ENCODE results near the gene CRACR2A. TPM values are rescaled to one million over a fixed set of nuclear protein-coding genes. Genes with fewer than 3 reads are reported as not detected.

CRACR2A gene
- total RNA-seq, 1 donor: 16.3 TPM

GRCh38 chr12:3686463-3686862 lies 66.4 kb downstream of the CRACR2A start:
- Histone ChIP-seq H3K4me1 (ENCODE audit: insufficient read depth, low read length) (no peaks in the 10 kb centered on the region), H2AFZ (ENCODE audit: low read length) (no peak overlapping the region), H4K20me1 (ENCODE audit: insufficient read depth, low read length) (no peaks in the 10 kb centered on the region), H3K4me2 (ENCODE audit: insufficient read depth, low read length) (no peak overlapping the region), H3K27ac (ENCODE audit: low read depth, low read length) (no peak overlapping the region), H3K36me3 (ENCODE audit: insufficient read depth, low read length) (no peaks in the 10 kb centered on the region), H3K4me3 (ENCODE audit: insufficient read depth, low read length) (no peak overlapping the region), H3K79me2 (ENCODE audit: insufficient read depth, low read length) (no peaks in the 10 kb centered on the region), H3K9me3 (ENCODE audit: low read depth, low read length) (no peaks in the 10 kb centered on the region), H3K27me3 (ENCODE audit: insufficient read depth, low read length) (no peaks in the 10 kb centered on the region)
- no peak for TF ChIP-seq CTCF (IDR thresholded peaks at IDR 0.05; ENCODE audit: extremely low read depth, low read depth, low read length)
- no peak for DNase-seq (ENCODE audit: insufficient read length, low spot score, missing footprints)

- no peak for TF ChIP-seq CTCF (IDR thresholded peaks at IDR 0.05; ENCODE audit: extremely low read depth, low read depth, low read length)
- Histone ChIP-seq H3K9me3 (ENCODE audit: low read depth, low read length) (no peaks in the 10 kb centered on the region), H3K27me3 (ENCODE audit: insufficient read depth, low read length) (no peaks in the 10 kb centered on the region)
These were observed 67.1 kb downstream of the CRACR2A start for GRCh38 chr12:3685830-3686229.

GRCh38 chr12:3684449-3685051 lies 68.4 kb downstream of the CRACR2A start:
- no peak for DNase-seq (ENCODE audit: insufficient read length, low spot score, missing footprints)
- no peaks in the 10 kb centered on the region for H3K36me3 ChIP-seq (ENCODE audit: insufficient read depth, low read length)
- no peak overlapping the region for H3K4me2 ChIP-seq (ENCODE audit: insufficient read depth, low read length)
- H2AFZ ChIP-seq (ENCODE audit: low read length): no peak overlapping the region
- no peak for TF ChIP-seq CTCF (IDR thresholded peaks at IDR 0.05; ENCODE audit: extremely low read depth, low read depth, low read length)
- H3K27ac ChIP-seq (ENCODE audit: low read depth, low read length): no peak overlapping the region
- H3K9me3 ChIP-seq (ENCODE audit: low read depth, low read length): no peaks in the 10 kb centered on the region
- no peaks in the 10 kb centered on the region for H3K27me3 ChIP-seq (ENCODE audit: insufficient read depth, low read length)
- H3K79me2 ChIP-seq (ENCODE audit: insufficient read depth, low read length): no peaks in the 10 kb centered on the region
- H3K4me3 ChIP-seq (ENCODE audit: insufficient read depth, low read length): no peak overlapping the region
- no peaks in the 10 kb centered on the region for H3K4me1 ChIP-seq (ENCODE audit: insufficient read depth, low read length)
- no peaks in the 10 kb centered on the region for H4K20me1 ChIP-seq (ENCODE audit: insufficient read depth, low read length)

More at GRCh38 chr12:3685830-3686229, 67.1 kb downstream of the CRACR2A start:
- no peak for DNase-seq (ENCODE audit: insufficient read length, low spot score, missing footprints)
- H2AFZ ChIP-seq (ENCODE audit: low read length): no peak overlapping the region
- no peaks in the 10 kb centered on the region for H3K36me3 ChIP-seq (ENCODE audit: insufficient read depth, low read length)
- H3K79me2 ChIP-seq (ENCODE audit: insufficient read depth, low read length): no peaks in the 10 kb centered on the region
- H3K4me3 ChIP-seq (ENCODE audit: insufficient read depth, low read length): no peak overlapping the region
- no peaks in the 10 kb centered on the region for H3K4me1 ChIP-seq (ENCODE audit: insufficient read depth, low read length)
- H4K20me1 ChIP-seq (ENCODE audit: insufficient read depth, low read length): no peaks in the 10 kb centered on the region
- H3K4me2 ChIP-seq (ENCODE audit: insufficient read depth, low read length): no peak overlapping the region
- no peak overlapping the region for H3K27ac ChIP-seq (ENCODE audit: low read depth, low read length)

GRCh38 chr12:3683670-3684069 lies 69.2 kb downstream of the CRACR2A start:
- no peak overlapping the region for H3K27ac ChIP-seq (ENCODE audit: low read depth, low read length)
- no peak overlapping the region for H3K4me2 ChIP-seq (ENCODE audit: insufficient read depth, low read length)
- no peak overlapping the region for H2AFZ ChIP-seq (ENCODE audit: low read length)
- no peaks in the 10 kb centered on the region for H3K9me3 ChIP-seq (ENCODE audit: low read depth, low read length)
- no peaks in the 10 kb centered on the region for H3K79me2 ChIP-seq (ENCODE audit: insufficient read depth, low read length)
- no peaks in the 10 kb centered on the region for H4K20me1 ChIP-seq (ENCODE audit: insufficient read depth, low read length)
- H3K4me1 ChIP-seq (ENCODE audit: insufficient read depth, low read length): no peaks in the 10 kb centered on the region
- H3K27me3 ChIP-seq (ENCODE audit: insufficient read depth, low read length): no peaks in the 10 kb centered on the region
- H3K4me3 ChIP-seq (ENCODE audit: insufficient read depth, low read length): no peak overlapping the region
- H3K36me3 ChIP-seq (ENCODE audit: insufficient read depth, low read length): peaks cover 5% of the 10 kb centered on the region
- no peak for DNase-seq (ENCODE audit: insufficient read length, low spot score, missing footprints)
- TF ChIP-seq CTCF (IDR thresholded peaks at IDR 0.05; ENCODE audit: extremely low read depth, low read depth, low read length): no peak
